Measurements from ENCODE around the gene MBD2.
A peak's percentile ranks its signal among the peaks of the same experiment; 100 is the strongest.
"Not testable (repeated sequence)": the region's sequence is repeated elsewhere in the genome, so short reads cannot be mapped to it uniquely, and the experiment has no call there.

Gene MBD2

DNA sequence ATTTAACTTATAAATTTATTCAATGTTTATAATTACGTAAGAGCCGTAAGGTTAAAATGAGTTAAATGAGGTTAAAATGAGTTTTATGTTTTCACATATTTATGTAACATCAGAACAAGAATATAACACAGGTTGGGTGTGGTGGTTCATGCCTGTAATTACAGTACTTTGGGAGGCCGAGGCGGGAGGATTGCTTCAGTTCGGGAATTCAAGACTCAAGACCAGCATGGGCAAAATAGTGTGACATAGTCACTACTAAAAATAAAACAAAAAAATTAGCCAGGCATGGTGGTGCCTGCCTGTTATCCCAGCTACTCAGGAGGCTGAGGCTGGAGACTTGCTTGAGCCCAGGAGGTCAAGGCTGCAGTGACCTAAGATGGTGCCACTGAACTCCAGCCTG lies 9.3 kb upstream of the MBD2 start:
- DNase-seq: no peak

DNA sequence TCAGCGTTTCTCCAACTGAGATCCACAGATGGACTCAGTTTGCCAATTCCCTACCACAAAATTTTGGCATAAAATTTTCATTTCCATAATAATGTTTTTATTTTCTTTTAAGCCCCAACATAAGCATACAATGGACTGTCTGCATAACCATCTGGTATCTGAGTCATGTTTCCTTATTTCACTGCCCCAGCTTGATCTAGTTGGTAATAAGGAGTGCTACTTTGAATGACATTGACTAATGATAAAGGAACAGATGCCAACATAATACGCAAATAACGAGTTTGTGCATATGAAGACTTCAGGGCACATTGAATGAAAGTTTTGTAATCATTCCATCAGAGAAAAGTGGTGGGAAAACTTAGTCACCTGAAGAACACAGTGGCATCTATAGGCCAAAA lies 8.8 kb upstream of the MBD2 start:
- DNase-seq: no peak

DNA sequence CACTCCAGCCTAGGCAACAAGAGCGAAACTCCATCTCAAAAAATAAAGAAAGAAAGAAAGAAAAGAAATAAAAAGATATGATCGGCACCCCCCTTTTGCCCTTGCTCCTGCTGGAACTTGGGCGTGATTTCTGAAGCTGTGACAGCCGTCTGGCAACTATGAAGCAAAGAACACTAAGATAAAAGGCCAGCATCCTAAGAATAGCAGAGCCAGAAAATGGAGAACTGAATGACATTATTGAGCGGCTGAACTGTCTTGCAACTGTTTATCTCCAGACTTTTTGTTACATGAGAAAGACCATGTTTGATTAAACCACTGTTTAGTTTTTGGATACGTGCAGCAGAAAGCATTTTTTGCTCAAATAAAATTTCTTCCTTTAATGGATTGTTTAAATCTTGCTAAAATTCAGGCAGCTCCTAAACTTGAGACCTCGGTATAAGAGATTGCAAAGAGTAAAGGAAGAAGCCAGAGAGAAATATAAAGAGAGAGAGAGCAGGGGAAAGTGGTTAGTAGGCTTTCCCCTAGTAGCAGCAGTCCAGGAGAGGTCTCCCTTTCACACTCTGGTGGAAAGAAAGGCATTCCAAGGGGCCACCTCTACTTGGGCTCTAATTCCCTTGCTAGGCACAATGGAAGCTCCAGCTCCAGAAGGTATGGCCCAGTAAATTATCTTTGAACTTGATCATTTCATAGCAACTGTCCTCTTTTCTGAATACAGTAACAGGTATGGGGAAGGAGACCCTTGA lies 8.2 kb upstream of the MBD2 start:
- no peak for DNase-seq

DNA sequence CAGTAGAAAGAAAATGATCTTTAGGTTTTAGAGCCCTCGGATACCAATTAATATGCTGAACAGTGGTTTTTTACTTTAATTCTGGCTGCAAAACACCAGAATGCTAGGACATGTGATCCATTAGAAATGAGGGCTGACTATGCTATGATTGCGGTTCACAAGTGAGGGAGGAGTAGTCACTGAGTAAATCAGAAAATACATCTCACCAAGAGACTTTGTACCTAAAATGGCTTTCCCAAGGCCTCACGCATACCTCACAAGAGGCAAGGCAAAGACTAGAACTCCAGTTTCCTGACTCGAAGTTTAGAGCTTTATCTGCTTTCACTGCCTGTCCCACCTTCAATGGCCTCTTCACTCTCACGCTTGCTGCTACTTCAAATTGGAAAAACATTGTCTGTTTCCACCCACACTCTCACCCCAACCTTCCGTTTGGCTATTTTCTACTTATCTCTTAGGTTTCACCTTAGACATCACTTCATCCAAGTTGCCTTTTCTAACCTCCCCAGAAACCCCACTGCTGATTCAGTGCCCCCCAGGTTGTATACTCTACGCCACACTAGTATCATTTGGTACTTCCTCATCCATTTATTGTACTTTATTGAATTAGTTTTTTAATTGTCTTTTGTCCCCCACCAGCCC lies 5.1 kb upstream of the MBD2 start:
- DNase-seq: peak; percentile 29

DNA sequence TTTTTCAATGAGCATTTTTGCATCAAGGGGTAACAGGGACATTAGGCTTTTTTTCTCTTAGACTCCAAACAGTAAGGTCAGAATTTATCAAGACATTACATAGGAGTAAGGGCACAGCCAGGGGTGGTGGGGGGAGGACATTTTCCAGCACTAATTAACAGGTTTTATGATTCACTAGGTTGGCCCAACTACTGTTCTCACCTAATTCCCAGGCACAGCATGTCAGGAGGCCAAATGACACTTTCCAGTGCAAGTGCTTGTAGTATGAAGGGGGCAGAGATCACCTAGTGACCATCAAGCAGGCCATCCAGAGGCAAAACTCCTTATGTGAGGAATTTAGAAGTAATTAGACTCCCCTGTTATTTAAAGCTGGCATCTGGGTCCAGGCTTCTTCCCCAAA lies 3.9 kb upstream of the MBD2 start:
- DNase-seq: no peak

DNA sequence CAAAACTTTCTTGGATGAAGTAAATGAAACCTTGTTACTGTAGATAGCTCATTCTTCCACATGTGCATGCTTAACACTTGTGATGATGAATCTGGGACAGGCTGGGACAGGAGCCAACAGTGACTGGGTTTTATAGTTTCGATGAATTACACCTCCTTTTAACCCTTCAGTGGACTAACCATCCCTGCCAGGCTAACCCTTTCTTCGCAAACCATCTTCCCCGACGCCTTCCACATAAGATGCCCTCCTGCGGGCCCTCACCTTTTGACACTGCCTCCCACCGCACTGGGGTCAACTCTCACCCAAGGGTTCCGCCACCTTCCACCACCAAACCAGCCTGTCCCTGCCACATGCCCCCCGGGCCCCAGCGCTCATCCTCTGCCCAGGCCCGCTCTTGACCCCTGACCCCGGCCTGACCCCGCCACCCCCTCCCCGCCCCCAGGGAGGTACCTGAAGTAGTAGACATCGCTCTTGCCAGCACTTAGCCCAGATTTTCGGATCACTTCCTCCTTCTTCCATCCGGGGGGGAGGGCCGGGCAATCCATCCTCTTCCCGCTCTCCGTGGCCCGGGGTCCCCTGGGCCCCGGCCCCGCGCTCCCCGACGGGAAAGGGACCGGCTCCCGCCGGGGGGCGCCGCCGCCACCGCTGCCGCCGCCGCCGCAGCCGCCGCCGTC lies 764 bp downstream of the MBD2 start:
- peak; percentile 42 for DNase-seq

DNA sequence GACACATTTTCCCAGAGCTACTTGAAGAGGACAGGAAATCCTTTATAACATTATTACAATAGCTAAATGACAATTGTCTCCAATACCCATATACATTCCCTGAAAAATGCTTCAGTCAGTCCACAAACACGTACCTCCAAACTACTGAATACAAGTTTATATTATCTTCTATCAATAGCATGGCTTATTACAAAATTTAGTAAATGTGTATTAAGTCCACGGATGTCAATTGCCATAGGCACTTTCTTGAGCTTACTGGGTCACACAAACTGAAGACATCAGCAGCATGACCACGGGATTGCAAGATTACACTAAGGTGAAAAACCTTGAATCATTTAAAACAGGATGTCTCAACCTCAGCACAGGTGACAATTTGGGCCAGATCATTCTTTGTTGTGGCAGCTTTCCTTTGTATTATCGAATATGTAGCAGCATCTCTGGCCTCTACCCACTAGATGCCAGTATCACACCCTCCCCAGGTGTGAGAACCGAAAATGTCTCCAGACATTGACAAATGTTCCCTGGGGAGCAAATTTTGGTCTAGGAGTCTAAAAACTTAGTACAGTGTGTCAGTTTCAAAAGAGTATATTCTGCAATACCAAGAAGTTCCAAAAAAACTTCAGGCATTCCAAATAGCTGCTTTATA lies 1.4 kb downstream of the MBD2 start:
- DNase-seq: peak; percentile 77

DNA sequence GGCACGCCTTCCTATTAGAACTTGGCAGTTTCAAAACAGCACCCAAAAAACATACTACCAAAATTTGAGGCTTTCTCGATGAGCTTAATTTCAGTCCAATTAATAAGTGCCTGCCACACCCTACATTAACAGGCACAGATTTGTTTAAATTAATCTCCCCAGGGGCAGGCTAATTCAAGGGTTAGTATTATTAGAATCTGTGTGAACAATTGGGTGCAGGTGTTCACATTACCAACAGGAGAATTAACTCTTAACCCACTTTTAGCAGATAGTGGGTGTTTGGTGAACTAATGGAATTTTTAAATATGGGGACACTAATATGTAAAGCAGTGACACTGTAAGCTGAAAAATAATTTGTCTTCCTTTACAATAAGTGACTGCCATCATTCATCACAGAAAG lies 4.1 kb downstream of the MBD2 start:
- DNase-seq: no peak

DNA sequence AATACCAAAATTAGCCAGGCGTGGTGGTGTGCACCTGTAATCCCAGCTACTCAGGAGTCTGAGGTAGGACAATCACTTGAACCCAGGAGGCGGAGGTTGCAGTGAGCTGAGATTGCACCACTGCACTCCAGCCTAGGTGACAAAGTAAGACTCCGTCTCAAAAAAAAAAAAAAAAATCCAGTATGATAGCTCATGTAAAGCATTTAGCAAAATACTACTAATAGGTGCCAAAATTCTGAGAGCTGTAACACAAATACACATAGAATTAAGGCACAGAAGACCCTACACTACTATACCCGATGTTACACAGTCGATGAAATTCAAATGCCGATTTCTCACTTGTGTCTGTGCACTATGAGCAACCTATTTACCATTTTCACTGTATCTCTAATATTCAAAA lies 5.7 kb downstream of the MBD2 start:
- DNase-seq: not testable (repeated sequence)

DNA sequence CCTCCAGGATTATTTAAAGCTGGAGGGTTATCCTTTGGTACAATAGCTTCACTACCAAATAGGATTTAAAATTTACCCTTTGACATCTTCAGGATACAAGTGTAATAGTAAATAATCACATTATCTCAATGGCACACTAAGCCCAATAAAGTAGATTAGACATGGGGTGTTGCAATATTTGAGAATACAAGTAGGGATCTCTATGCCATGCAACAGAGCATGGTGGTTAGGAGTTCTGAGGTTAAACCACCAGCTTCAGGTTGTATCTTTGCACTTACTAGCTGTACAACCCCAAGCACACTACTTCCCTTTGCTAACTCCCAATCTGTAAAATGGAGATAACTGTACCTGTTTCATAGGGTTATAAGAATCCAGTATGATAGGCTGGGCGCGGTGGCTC lies 6.2 kb downstream of the MBD2 start:
- no peak for DNase-seq

DNA sequence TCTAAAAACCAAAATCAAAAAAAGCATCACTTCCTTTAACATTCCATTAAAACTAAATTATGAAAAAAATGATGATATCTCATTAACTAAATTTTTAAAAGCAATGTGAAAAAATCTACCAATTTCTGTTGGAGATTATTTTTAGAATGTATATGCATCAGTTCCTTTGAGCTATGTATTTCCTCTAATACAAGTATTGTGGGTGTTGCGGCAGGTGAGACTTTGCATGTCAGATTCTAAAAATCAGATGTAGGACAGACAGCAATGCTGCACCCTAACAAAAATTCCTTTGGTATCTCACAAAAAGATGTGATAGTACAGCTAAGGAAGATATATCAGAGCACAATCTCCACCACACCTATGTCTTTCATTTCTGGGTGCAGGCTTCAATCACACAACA lies 6.8 kb downstream of the MBD2 start:
- DNase-seq: no peak

DNA sequence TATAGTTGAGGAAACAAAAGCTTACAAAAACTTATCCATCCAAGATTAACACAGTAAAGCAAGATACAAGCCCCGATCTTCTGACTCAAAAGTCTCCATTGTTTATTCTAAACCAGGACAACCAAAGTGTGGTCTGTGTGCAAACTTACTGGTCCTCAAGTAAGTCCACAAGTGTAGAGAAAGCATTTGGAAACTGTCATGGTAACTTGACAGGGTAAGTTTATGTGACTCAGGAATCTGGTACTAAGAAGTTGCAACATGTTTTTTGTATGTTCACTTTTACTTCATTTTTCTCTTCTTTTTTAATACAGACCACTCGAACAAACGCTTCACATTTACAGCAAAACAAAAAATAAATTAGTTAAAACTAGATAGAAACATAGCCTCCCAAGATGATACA lies 9.4 kb downstream of the MBD2 start:
- no peak for DNase-seq

DNA sequence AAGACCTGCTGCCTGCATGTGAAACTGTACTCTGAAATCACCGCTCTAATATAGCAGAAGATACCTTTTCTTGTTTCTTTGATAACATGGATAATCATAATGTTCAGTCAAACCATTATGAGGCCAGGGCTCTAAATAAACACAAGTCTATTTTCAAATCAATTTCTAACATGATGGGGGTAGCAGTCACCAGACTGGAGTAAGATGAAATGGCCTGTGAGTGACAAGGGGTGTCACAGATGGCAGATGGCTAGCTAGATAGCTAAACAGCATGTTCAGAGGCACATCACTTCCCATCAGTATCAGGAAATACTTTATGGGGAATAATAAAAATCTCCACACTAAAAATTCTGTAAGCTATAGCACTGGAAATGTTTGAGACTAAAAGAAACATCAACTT lies 14.0 kb downstream of the MBD2 start:
- DNase-seq: no peak

DNA sequence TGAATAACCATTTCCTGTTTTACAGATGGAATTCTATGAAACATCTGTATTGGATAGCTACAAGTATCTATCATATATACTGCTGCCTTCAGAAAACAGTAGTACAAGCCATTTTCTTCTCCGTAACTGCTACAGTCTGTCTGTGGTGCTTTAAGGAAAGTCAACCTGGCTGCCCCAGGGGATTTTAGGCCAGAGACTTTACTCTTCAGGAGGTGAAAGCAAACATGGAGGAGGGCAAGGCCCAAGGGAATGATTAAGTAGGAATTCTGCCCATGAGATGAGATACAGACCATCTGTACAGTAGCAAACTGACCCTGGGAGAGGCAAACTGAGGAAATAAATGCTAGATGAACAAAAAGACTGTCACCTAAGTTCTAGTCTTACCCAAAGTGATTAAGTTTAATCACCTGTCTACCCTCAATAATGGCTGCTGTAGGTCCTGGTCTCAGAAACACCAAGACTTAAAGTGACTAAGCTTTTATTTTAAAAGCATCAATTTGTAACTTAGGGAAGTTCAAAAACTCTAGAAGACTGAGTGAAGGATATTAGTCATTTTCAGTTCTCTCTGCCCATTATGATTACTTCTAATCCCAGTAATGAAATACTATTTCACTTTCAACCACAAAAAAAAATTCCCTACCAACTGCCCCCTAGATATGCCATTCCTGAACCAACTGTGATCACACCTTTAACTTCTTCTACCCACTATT lies 14.8 kb downstream of the MBD2 start:
- DNase-seq: peak; percentile 68

DNA sequence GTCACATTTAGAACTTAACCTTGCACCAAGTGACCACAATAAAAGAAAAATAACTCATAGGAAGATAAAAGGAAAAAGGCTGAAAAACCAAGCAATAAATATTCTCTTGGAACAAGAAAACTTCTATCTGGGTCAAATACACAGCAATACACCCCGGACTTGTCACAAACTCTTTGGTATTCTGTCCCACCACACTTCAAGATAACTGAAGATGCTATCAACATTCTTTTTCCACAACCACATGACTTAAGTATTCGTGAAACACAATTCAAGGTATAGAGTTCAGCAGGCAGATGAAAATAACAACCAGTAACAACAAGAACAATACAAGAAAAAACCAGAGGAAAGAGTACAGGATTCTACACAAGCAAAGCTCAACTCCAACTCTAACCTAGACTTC lies 18.0 kb downstream of the MBD2 start:
- no peak for DNase-seq

DNA sequence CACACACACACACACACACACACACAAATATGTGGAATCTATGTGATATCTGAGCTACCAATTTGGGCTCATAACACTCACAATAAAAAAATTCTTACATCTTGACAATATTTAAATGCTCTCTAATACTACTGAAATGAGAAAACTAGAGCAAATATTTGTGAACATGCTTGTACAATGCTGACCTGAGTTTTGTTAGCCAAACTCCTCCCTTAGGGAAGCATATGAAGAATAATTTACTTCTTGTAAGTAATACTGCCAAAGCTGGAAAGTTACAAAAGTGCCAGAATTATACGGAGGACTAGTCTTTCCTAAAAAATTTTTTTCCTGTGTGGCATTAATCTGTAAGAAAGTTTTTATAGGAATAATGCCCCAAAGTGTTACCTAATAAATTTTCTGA lies 18.5 kb downstream of the MBD2 start:
- DNase-seq: no peak

DNA sequence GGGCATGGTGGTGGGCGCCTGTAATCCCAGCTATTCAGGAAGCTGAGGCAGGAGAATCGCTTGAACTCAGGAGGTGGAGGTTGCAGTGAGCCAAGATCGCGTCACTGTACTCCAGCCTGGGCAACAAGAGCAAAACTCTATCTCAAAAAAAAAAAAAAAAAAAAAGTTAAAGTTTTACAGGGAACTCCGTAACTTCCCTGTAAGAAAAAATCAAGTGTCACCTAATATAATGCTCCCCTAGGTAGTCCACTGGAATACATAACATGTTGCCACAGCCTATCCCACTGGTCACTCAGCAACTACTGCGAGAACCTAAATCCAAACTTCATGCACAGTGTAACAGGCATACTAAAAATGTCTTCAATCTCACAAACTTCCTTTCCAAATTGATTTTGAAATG lies 19.0 kb downstream of the MBD2 start:
- DNase-seq: not testable (repeated sequence)

DNA sequence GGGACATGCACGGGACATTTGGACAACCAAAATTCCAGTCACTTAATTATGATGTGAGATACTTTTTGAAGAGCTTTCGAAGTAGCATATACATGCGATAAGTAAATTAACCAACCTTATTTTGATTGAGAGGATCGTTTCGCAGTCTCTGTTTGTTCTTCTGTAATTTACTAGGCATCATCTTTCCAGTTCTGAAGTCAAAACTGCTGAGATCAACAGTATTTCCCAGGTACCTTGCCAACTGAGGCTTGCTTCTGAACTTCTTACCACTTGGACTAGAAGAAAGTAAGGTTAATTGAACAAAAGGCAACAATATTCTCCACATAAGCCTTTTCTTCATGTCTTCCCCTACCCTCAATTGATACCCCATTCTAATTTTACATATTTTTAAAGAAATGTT lies 19.6 kb downstream of the MBD2 start:
- no peak for DNase-seq

DNA sequence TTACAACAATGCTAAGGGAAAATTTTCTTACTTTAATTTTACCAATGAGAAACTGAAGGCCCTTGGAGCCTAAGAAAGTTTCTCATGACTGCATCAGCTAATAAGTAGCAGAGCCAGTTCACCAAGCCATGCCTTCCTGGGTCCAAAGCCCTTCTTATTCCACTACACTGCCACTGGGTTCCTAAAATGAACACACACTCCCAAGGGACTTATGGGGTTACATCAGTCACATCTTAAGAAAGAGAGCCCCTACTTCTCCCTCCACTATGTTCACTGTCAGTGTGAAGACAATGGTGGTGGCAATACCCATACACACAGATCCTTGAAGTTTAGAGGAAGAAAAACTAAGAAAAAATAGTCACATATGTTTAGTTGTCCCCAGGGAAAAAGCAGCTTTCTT lies 20.6 kb downstream of the MBD2 start:
- no peak for DNase-seq

DNA sequence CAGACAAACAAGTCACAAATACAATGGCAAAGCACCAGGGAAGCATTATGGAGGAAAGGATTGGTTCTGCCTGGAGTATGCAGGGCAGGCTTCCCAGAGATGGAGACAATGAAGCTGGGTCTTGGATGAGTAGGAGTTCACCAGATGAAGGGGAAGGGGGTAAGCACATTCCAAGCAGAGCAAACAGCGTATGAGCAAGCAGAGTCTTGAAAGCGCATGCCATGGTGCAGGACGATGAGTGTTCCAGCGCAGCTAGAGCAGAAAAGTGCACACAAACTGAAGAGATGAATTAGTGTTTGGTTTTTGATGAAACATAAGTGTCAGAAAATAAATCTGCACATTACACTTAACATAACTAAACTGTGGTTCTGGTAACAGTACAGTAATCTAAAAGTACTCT lies 21.6 kb downstream of the MBD2 start:
- no peak for DNase-seq

DNA sequence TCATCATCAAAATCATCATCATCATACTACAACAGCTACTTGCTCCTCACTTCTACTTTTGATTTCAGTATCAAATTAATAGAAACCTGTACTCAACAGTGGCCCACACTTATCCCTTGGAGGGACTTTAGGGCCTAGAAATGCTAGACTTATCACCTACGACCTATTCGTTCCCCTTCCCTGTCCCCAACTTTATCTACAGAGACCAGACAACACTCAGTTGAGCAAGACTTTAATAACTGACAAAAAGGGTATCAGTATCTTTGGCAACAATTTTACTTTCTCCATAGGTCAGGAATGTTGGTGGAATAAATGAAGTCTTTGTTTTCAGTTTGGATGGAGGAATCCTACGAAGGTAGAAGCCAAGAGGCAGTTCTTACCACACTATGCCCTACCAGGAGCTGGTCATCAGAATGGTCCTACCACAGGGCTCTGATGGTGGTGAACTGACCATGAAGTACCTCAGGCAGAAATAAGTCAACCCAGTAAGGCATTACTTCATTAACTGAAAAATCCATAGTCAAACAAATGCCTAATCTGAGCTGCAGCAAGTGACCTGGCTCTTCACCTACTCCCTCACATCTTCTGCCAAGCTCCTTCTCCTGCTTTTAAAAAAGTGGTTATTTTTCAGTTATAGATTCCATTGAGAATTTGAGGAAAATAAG lies 26.6 kb downstream of the MBD2 start:
- no peak for DNase-seq

DNA sequence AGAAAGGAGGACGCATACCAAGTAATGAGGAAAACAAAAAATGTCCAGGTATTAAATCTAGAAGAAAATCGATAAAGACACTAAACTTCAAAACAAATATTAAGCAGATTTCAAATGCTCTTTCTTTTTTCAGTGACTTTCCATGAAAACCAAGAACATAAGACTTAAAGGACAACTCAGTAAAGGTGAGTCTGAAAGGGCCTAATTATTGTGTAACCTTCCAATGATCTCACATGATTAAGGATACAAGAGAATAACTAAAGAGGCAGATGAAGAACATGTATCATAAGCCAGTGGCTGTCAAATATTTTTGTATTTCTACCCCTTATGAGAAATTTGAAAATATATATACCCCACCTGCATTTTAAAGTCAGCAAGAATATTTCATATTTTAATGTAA lies 30.7 kb downstream of the MBD2 start:
- no peak for DNase-seq

DNA sequence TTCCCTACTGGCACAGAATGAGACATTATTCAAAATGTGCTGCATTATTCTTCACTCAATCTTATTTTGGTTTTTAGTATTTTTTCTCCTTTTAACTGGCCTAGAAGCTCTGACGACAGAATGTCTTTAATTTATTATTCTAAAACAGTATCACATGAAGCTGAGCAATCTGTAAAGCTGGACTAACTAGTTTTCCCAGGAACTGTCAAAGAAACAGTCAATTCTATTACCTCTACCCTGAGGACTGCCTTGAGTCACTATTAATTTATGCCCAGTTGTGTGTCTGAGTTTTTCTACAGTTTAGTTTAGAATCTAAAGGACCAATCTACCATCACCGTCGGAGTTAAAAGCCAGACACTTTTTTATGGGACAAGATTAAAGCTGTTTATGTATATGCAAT lies 31.6 kb downstream of the MBD2 start:
- no peak for DNase-seq
